GM12892 (cell line): ENCODE results near the gene DUS3L.

Experiments used
- DNase-seq: peaks from one replicate; pipeline ENCODE4 v3.0.0; 2011; ENCODE audit not compliant: insufficient read length
- FAIRE-seq: peaks from 2 replicates; lab custom pipeline; 2011; peaks lifted over from hg19 to GRCh38; lab: Jason Lieb, UNC
- POLR2A ChIP-seq: IDR thresholded peaks from 2 replicates; pipeline ENCODE4 v1.6.1; 2011; ENCODE audit warnings: low read depth, low read length, control low read depth
- POLR2AphosphoS5 ChIP-seq: IDR thresholded peaks from 2 replicates; pipeline ENCODE4 v1.6.1; 2011; ENCODE audit warnings: low read depth, low read length, control low read depth
- TAF1 ChIP-seq: IDR thresholded peaks from 2 replicates; pipeline ENCODE4 v1.6.1; 2011; ENCODE audit warnings: low read depth, mild to moderate bottlenecking, control low read depth, low read length, borderline replicate concordance

DUS3L gene

DNA sequence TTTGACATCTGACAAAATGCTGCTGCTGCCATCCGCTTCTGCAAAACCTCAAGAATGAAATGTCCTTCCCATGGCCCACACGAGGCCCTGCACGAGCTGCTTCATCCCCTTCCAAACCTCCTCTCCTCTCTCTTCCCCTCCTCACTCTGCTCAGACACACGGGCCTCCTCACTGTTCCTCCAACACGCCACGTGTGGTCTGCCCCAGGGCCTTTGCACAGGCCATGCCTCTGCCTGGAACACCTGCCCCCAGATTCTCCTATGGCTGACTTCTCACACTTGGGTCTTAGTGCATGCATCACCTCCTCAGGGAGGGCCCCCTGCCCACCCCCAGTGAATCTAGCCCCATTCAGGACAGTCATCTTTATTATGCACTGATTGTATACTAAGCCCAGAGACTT, 29.8 kb upstream of the DUS3L start:
- FAIRE-seq = no peak
- no peak for DNase-seq
- no peak for TF ChIP-seq TAF1
- no peak for TF ChIP-seq POLR2A
- TF ChIP-seq POLR2AphosphoS5 = no peak

GRCh38 chr19:5818594-5818993, 27.6 kb upstream of the DUS3L start:
- FAIRE-seq (no peak), DNase-seq (no peak)
- TF ChIP-seq TAF1 (no peak), POLR2A (no peak), POLR2AphosphoS5 (no peak)

GRCh38 chr19:5817218-5817617, 26.3 kb upstream of the DUS3L start:
- DNase-seq = no peak
- FAIRE-seq = no peak
- TF ChIP-seq POLR2A (no peak), POLR2AphosphoS5 (no peak), TAF1 (no peak)

DNA sequence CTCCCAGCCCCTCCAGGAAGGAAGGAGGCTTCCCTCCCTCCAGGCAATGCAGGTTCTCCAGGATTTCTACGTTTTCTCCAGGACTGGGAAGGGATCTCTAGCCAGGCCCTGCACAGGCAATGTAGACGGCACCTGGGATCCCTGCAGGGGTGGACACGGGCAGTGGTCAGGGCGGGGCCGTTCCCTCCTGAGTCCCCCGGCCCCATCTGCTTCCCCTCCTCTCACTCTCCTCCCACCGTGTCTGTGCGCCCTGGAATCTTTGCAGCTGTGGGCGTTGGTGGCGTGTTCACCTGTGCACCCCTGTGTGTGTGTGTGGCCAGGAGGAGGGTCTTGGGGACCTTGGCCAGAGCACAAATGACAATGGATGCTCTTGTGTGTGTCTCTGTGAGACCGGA, 23.9 kb upstream of the DUS3L start:
- DNase-seq (no peak), FAIRE-seq (no peak)
- TF ChIP-seq POLR2AphosphoS5 (no peak), TAF1 (no peak), POLR2A (no peak)

DNA sequence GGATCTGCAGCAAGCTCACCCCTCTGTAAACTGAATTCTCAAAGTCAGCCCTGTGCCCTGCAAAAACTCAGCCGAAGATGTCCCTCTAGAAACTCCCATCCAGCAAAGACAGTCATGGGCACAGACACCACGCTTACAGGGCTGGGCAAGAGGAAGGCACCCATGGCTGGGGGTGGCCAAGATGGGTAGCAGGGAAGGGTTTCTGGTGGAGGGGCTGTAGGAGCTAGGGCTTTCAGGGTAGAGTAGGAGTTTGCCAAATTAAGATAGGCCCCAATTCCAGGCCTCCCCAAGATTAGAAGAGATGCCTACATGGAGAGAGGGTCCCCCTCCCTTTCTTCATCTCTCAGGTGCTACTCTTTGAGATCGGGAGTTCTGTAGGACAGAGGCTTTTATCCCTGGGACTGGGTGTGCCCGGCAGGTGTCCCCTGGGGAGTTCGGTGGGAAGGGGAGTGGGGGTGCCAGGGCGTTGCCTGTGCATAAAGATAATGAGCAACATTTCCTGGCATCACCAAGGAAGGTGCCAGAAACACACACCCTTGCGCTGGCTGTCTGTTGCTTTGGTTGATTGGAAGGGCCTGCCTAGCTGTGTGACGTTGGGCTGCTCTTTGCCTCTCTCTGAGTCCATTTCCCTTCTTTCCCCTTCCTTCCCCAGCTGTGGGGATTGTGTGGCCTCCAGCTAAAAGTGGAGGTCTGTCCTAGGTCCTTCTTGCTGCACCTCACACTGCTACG, 23.3 kb upstream of the DUS3L start:
- FAIRE-seq = no peak
- TF ChIP-seq POLR2A (no peak), TAF1 (no peak), POLR2AphosphoS5 (no peak)

GRCh38 chr19:5811117-5811516, 20.2 kb upstream of the DUS3L start:
- no peak for TF ChIP-seq TAF1
- TF ChIP-seq POLR2AphosphoS5 = no peak
- no peak for TF ChIP-seq POLR2A
- DNase-seq (no peak), FAIRE-seq (no peak)

More for the DNA sequence above, 23.3 kb upstream of the DUS3L start:
- no peak for DNase-seq

GRCh38 chr19:5809469-5809868, 18.5 kb upstream of the DUS3L start:
- no peak for FAIRE-seq
- TF ChIP-seq POLR2AphosphoS5 = no peak
- TF ChIP-seq POLR2A = no peak
- TF ChIP-seq TAF1 = no peak
- DNase-seq = no peak

GRCh38 chr19:5809053-5809452, 18.1 kb upstream of the DUS3L start:
- DNase-seq (no peak), FAIRE-seq (no peak)

GRCh38 chr19:5808120-5808816, 17.3 kb upstream of the DUS3L start:
- no peak for TF ChIP-seq POLR2AphosphoS5
- no peak for TF ChIP-seq TAF1
- no peak for TF ChIP-seq POLR2A
- FAIRE-seq (no peak), DNase-seq (no peak)

More at GRCh38 chr19:5809053-5809452, 18.1 kb upstream of the DUS3L start:
- TF ChIP-seq POLR2A = no peak
- no peak for TF ChIP-seq TAF1
- TF ChIP-seq POLR2AphosphoS5 = no peak

- TF ChIP-seq TAF1 = no peak
- no peak for TF ChIP-seq POLR2AphosphoS5
- TF ChIP-seq POLR2A = no peak
- no peak for DNase-seq
- FAIRE-seq = no peak
Measured at GRCh38 chr19:5806905-5807304, 15.9 kb upstream of the DUS3L start.

DNA sequence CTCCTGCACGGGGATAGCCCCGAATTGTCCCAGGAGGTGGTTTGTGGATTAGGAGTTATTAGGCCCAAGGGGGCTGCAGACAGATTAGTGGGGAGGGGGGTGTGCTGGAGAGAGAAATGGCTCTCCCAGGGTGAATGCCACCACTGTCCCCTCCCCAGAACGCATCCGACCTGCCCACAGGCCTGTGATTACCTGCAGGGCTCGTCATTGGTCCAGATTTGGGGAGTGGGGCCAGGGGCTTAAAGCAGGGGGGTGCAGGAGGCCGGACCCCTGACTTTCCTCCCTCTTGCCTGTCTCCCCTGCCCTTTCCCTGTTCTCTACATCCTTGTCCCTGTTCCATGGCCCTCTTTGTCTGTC, 15.1 kb upstream of the DUS3L start:
- DNase-seq (no peak), FAIRE-seq (no peak)
- no peak for TF ChIP-seq POLR2AphosphoS5
- no peak for TF ChIP-seq POLR2A
- TF ChIP-seq TAF1 = no peak

- peak; percentile 53 for DNase-seq
- FAIRE-seq = no peak
- TF ChIP-seq TAF1 = no peak
- no peak for TF ChIP-seq POLR2A
- TF ChIP-seq POLR2AphosphoS5 = no peak
Measured at GRCh38 chr19:5805462-5806132, 14.6 kb upstream of the DUS3L start.
